ENCODE measurements around the gene TUBB2A. TPM values are rescaled to one million over a fixed set of nuclear protein-coding genes. Genes with fewer than 3 reads are reported as not detected.

TUBB2A gene
- total and polyA plus RNA-seq, 10 donors: 4.3 to 13.7 (median 7.1) TPM

DNA sequence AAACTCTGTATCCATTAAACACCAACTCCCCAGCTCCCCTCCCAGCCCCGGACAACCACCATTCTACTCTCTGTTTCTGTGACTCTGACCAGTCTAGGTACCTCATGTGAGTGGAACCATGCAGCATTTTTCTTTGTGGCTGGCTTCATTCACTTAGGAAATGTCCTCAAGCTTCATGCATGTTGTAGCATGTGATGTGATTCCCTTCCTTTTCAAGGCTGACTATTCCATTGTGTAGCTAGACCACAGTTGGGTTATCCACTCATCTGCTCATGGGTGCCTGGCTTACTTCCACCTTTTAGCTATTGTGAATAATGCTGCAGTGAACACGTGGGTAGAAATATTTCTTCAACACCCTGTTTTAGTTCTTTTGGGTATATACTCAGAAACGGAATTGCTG is 47.6 kb downstream of the TUBB2A start:
- Histone ChIP-seq H3K9me3 (no peaks in the 10 kb centered on the region), H3K4me1 (no peaks in the 10 kb centered on the region), H3K36me3 (peaks cover 6 to 100% (median 80%) of the 10 kb centered on the region in 6 donors), H3K27ac (no peak overlapping the region), H3K4me3 (no peak overlapping the region), H3K27me3 (replicated peaks in 1 of 7) (no peaks in the 10 kb centered on the region)
- intact Hi-C loops (cut with DNase I; ENCODE audit: low total_unique reads): no loop called here
- DNase-seq: no peak
- WGBS, 5 donors: 78 to 98% (median 95%) methylated on average over 3 of the region's 3 CpGs
- TF ChIP-seq CTCF (IDR thresholded peaks at IDR 0.05 in 8 of 11, conservative IDR thresholded peaks at IDR 0.05 in 3 of 11) (no peak), POLR2AphosphoS5 (IDR thresholded peaks at IDR 0.05) (no peak), POLR2A (IDR thresholded peaks at IDR 0.05) (no peak)

- H3K4me1 ChIP-seq: no peaks in the 10 kb centered on the region
- intact Hi-C loops (cut with DNase I; ENCODE audit: low total_unique reads): no loop called here
- H3K27me3 ChIP-seq (replicated peaks in 1 of 7): no peaks in the 10 kb centered on the region
- TF ChIP-seq POLR2A (IDR thresholded peaks at IDR 0.05) (no peak), POLR2AphosphoS5 (IDR thresholded peaks at IDR 0.05) (no peak), CTCF (IDR thresholded peaks at IDR 0.05 in 8 of 11, conservative IDR thresholded peaks at IDR 0.05 in 3 of 11) (no peak)
- no peaks in the 10 kb centered on the region for H3K9me3 ChIP-seq
- 86 to 93% (median 92%) methylated on average over 10 of the region's 10 CpGs for WGBS, 5 donors
- H3K27ac ChIP-seq: no peak overlapping the region
- peaks cover 6 to 100% (median 81%) of the 10 kb centered on the region in 6 donors for H3K36me3 ChIP-seq
- no peak for DNase-seq
- no peak overlapping the region for H3K4me3 ChIP-seq
Observed at GRCh38 chr6:3108746-3109414, 48.5 kb downstream of the TUBB2A start.

Other genes starting within 250 kb of the TUBB2A start
- 100 to 1,000 TPM; 145 to 222 (median 188) TPM for gene SERPINB6, start 186.0 kb downstream of the TUBB2A start, total RNA-seq
- gene SERPINB6, start 186.0 kb downstream of the TUBB2A start, polyA plus RNA-seq: 100 to 1,000 TPM; 111 to 256 (median 193) TPM
- 10 to 100 TPM; 21.3 to 55.1 (median 37.2) TPM for gene NQO2, start 157.7 kb downstream of the TUBB2A start, total RNA-seq
- 10 to 100 TPM; 16.3 to 26.0 (median 17.0) TPM for gene NQO2, start 157.7 kb downstream of the TUBB2A start, polyA plus RNA-seq
- 10 to 100 TPM; 24.7 to 37.1 (median 29.8) TPM for gene RIPK1, start 89.0 kb downstream of the TUBB2A start, total RNA-seq
- gene RIPK1, start 89.0 kb downstream of the TUBB2A start, polyA plus RNA-seq: 10 to 100 TPM in 2 of 3 donors, 1 to 10 TPM in 1; 8.7 to 14.5 (median 11.5) TPM
- gene BPHL, start 38.8 kb downstream of the TUBB2A start, total RNA-seq: 10 to 100 TPM in 2 of 7 donors, 1 to 10 TPM in 5; 6.6 to 11.3 (median 9.2) TPM
- gene BPHL, start 38.8 kb downstream of the TUBB2A start, polyA plus RNA-seq: 10 to 100 TPM in 2 of 3 donors, 1 to 10 TPM in 1; 8.7 to 11.0 (median 10.8) TPM
- gene TUBB2B, start 70.1 kb upstream of the TUBB2A start, total RNA-seq: 1 to 10 TPM in 2 of 7 donors, under 1 TPM in 4, not detected in 1; 0.39 to 1.6 (median 0.82) TPM
- 1 to 10 TPM; 1.0 to 2.2 (median 1.3) TPM for gene TUBB2B, start 70.1 kb upstream of the TUBB2A start, polyA plus RNA-seq
- 10 to 100 TPM; 12.1 to 21.0 (median 17.3) TPM for gene PSMG4, start 101.4 kb upstream of the TUBB2A start, total RNA-seq
- 10 to 100 TPM; 39.0 to 41.6 (median 39.6) TPM for gene PSMG4, start 101.4 kb upstream of the TUBB2A start, polyA plus RNA-seq